KMS-11 (cell line): ENCODE data around the gene LSM4.

Source experiments
- H2AFZ ChIP-seq: fragments of 200-600 bp; sonication (generic); 2 replicates; pipeline ENCODE4 v1.6.1; 2016; ENCODE audit warnings: antibody characterized with exemption, mixed run types, low read depth
- H3K27ac ChIP-seq: fragments of 200-600 bp; sonication (generic); 2 replicates; pipeline ENCODE4 v1.6.1; 2016; ENCODE audit warnings: mild to moderate bottlenecking, mixed run types
- H3K27me3 ChIP-seq: fragments of 200-600 bp; sonication (generic); 2 replicates; pipeline ENCODE4 v1.6.1; 2017; ENCODE audit warnings: mild to moderate bottlenecking, low read depth, mixed run types, moderate library complexity; ENCODE audit not compliant: insufficient read depth
- H3K36me3 ChIP-seq: fragments of 200-600 bp; sonication (generic); 2 replicates; pipeline ENCODE4 v1.6.1; 2017; ENCODE audit warnings: mild to moderate bottlenecking, mixed run types; ENCODE audit not compliant: insufficient read depth
- H3K4me1 ChIP-seq: fragments of 200-600 bp; sonication (generic); 2 replicates; pipeline ENCODE4 v1.6.1; 2016; ENCODE audit warnings: mild to moderate bottlenecking, low read depth, mixed run types; ENCODE audit not compliant: poor library complexity, severe bottlenecking
- H3K4me2 ChIP-seq: fragments of 200-600 bp; sonication (generic); 2 replicates; pipeline ENCODE4 v1.7.0; 2016; ENCODE audit warnings: mild to moderate bottlenecking, mixed run types
- H3K4me3 ChIP-seq: fragments of 200-600 bp; sonication (generic); IDR thresholded peaks from 2 replicates; pipeline ENCODE4 v1.6.1; 2017; ENCODE audit warnings: low read depth, low read length, mixed read lengths; ENCODE audit not compliant: insufficient read depth
- H3K79me2 ChIP-seq: fragments of 200-600 bp; sonication (generic); 2 replicates; pipeline ENCODE4 v1.6.1; 2016; ENCODE audit warnings: low read depth, mixed run types; ENCODE audit not compliant: insufficient read depth
- H3K9ac ChIP-seq: fragments of 200-600 bp; sonication (generic); 2 replicates; pipeline ENCODE4 v1.6.1; 2016; ENCODE audit warnings: mild to moderate bottlenecking, mixed run types
- H4K20me1 ChIP-seq: fragments of 200-600 bp; sonication (generic); 2 replicates; pipeline ENCODE4 v1.6.1; 2016; ENCODE audit warnings: mild to moderate bottlenecking, mixed run types; ENCODE audit not compliant: insufficient read depth
- CTCF ChIP-seq: fragments of 200-600 bp; sonication (generic); conservative IDR thresholded peaks from 2 replicates; pipeline ENCODE4 v1.6.1; 2017; ENCODE audit warnings: low read depth, mild to moderate bottlenecking, antibody characterized with exemption, low read length, moderate library complexity, mixed read lengths

The LSM4 gene

GRCh38 chr19:18264137-18264854, 58.6 kb downstream of the LSM4 start:
- Histone ChIP-seq H3K4me1 (no peaks in the 10 kb centered on the region), H3K4me3 (no peak overlapping the region), H4K20me1 (no peaks in the 10 kb centered on the region), H3K9ac (no peak overlapping the region), H3K4me2 (no peak overlapping the region), H3K27me3 (peaks cover 39% of the 10 kb centered on the region; the same call in 1 of the 2 replicates), H2AFZ (no peak overlapping the region), H3K79me2 (no peaks in the 10 kb centered on the region), H3K36me3 (no peaks in the 10 kb centered on the region), H3K27ac (no peak overlapping the region)
- no peak for TF ChIP-seq CTCF

- H3K4me3 ChIP-seq, result no peak overlapping the region
- no peak overlapping the region for H3K4me2 ChIP-seq
- no peak overlapping the region for H3K27ac ChIP-seq
- H3K27me3 ChIP-seq, result peaks cover 46% of the 10 kb centered on the region; the same call in 1 of the 2 replicates
- no peaks in the 10 kb centered on the region for H3K36me3 ChIP-seq
- no peak for TF ChIP-seq CTCF
- H2AFZ ChIP-seq, result no peak overlapping the region
- H4K20me1 ChIP-seq, result no peaks in the 10 kb centered on the region
- H3K4me1 ChIP-seq, result no peaks in the 10 kb centered on the region
- H3K9ac ChIP-seq, result no peak overlapping the region
- H3K79me2 ChIP-seq, result no peaks in the 10 kb centered on the region
Observed at GRCh38 chr19:18263324-18264136, 59.3 kb downstream of the LSM4 start.

- Histone ChIP-seq H2AFZ (no peak overlapping the region), H3K27me3 (peaks cover 50% of the 10 kb centered on the region; the same call in 1 of the 2 replicates), H3K9ac (no peak overlapping the region), H4K20me1 (no peaks in the 10 kb centered on the region), H3K4me1 (no peaks in the 10 kb centered on the region), H3K4me3 (no peak overlapping the region), H3K27ac (no peak overlapping the region), H3K79me2 (no peaks in the 10 kb centered on the region), H3K4me2 (no peak overlapping the region), H3K36me3 (no peaks in the 10 kb centered on the region)
- TF ChIP-seq CTCF, result no peak
Observed at GRCh38 chr19:18262917-18263316, 60.0 kb downstream of the LSM4 start.

- H3K4me1 ChIP-seq, result no peaks in the 10 kb centered on the region
- H3K27me3 ChIP-seq, result peaks cover 57% of the 10 kb centered on the region; the same call in 1 of the 2 replicates
- H2AFZ ChIP-seq, result no peak overlapping the region
- no peak overlapping the region for H3K4me3 ChIP-seq
- no peaks in the 10 kb centered on the region for H3K36me3 ChIP-seq
- H3K4me2 ChIP-seq, result no peak overlapping the region
- no peak overlapping the region for H3K27ac ChIP-seq
- H4K20me1 ChIP-seq, result no peaks in the 10 kb centered on the region
- TF ChIP-seq CTCF, result no peak
- H3K9ac ChIP-seq, result no peak overlapping the region
- no peaks in the 10 kb centered on the region for H3K79me2 ChIP-seq
Observed at GRCh38 chr19:18262144-18262543, 60.7 kb downstream of the LSM4 start.
